ENCODE data around the gene NTM. TPM values are rescaled to one million over a fixed set of nuclear protein-coding genes. Genes with fewer than 3 reads are reported as not detected.

The NTM gene
- total and polyA plus RNA-seq, 10 donors, result 0.13 to 1.6 (median 0.67) TPM

DNA sequence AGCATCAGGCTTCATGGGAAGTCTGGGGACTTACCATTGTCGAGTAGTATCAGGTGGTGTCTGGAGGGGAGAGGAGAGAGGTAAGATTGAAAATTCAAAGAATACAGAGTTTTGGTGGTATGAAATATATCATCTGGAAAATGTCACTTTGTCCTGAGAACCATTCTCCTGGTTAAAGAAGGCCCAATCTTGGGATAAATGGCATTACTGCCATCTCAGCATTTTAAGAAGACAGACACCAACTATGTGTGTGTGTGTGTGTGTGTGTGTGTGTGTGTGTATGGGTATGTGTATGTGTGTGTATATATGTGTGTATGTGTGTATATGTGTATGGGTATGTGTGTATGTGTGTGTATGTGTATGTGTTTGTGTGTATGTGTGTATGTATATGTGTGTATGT is 673.3 kb downstream of the NTM start:
- H3K27ac ChIP-seq, result no peak overlapping the region
- H3K27me3 ChIP-seq (replicated peaks in 1 of 7), result no peaks in the 10 kb centered on the region
- peaks cover 0 to 9% (median 0%) of the 10 kb centered on the region in 6 donors for H3K4me1 ChIP-seq
- no peaks in the 10 kb centered on the region for H3K36me3 ChIP-seq
- no peak for DNase-seq
- TF ChIP-seq POLR2AphosphoS5 (IDR thresholded peaks at IDR 0.05) (no peak), POLR2A (IDR thresholded peaks at IDR 0.05) (no peak), CTCF (IDR thresholded peaks at IDR 0.05 in 8 of 11, conservative IDR thresholded peaks at IDR 0.05 in 3 of 11) (no peak)
- H3K4me3 ChIP-seq, result no peak overlapping the region
- no peaks in the 10 kb centered on the region for H3K9me3 ChIP-seq
- intact Hi-C loops (cut with DNase I; ENCODE audit: low total_unique reads), result no loop called here
- 73 to 87% (median 79%) methylated on average over 1 of the region's 1 CpG for WGBS, 5 donors

GRCh38 chr11:132045107-132045506 is 674.7 kb downstream of the NTM start:
- H3K4me3 ChIP-seq, result no peak overlapping the region
- 45 to 48% (median 47%) methylated on average over 3 of the region's 3 CpGs for WGBS, 5 donors
- no peaks in the 10 kb centered on the region for H3K9me3 ChIP-seq
- no peaks in the 10 kb centered on the region for H3K36me3 ChIP-seq
- no peak for TF ChIP-seq CTCF (IDR thresholded peaks at IDR 0.05 in 8 of 11, conservative IDR thresholded peaks at IDR 0.05 in 3 of 11)
- TF ChIP-seq POLR2AphosphoS5 (IDR thresholded peaks at IDR 0.05), result no peak
- TF ChIP-seq POLR2A (IDR thresholded peaks at IDR 0.05), result no peak
- no peak for DNase-seq
- H3K27me3 ChIP-seq (replicated peaks in 1 of 7), result no peaks in the 10 kb centered on the region
- no peak overlapping the region for H3K27ac ChIP-seq
- peaks cover 0 to 9% (median 0%) of the 10 kb centered on the region in 6 donors for H3K4me1 ChIP-seq
- intact Hi-C loops (cut with DNase I; ENCODE audit: low total_unique reads), result no loop called here

- intact Hi-C loops (cut with DNase I; ENCODE audit: low total_unique reads), result no loop called here
- Histone ChIP-seq H3K4me3 (no peak overlapping the region), H3K27me3 (replicated peaks in 1 of 7) (no peaks in the 10 kb centered on the region), H3K4me1 (peaks cover 0 to 9% (median 0%) of the 10 kb centered on the region in 6 donors), H3K9me3 (no peaks in the 10 kb centered on the region), H3K27ac (no peak overlapping the region), H3K36me3 (no peaks in the 10 kb centered on the region)
- no peak for DNase-seq
- TF ChIP-seq CTCF (IDR thresholded peaks at IDR 0.05 in 8 of 11, conservative IDR thresholded peaks at IDR 0.05 in 3 of 11) (no peak), POLR2AphosphoS5 (IDR thresholded peaks at IDR 0.05) (no peak), POLR2A (IDR thresholded peaks at IDR 0.05) (no peak)
- WGBS, 5 donors, result 77 to 93% (median 79%) methylated on average over 2 of the region's 2 CpGs
Observed at GRCh38 chr11:132046288-132046865, 676.0 kb downstream of the NTM start.

- Histone ChIP-seq H3K36me3 (no peaks in the 10 kb centered on the region), H3K27ac (no peak overlapping the region), H3K4me1 (peaks cover 0 to 9% (median 0%) of the 10 kb centered on the region in 6 donors), H3K27me3 (replicated peaks in 1 of 7) (no peaks in the 10 kb centered on the region), H3K4me3 (no peak overlapping the region), H3K9me3 (no peaks in the 10 kb centered on the region)
- TF ChIP-seq CTCF (IDR thresholded peaks at IDR 0.05 in 8 of 11, conservative IDR thresholded peaks at IDR 0.05 in 3 of 11) (no peak), POLR2AphosphoS5 (IDR thresholded peaks at IDR 0.05) (no peak), POLR2A (IDR thresholded peaks at IDR 0.05) (no peak)
- intact Hi-C loops (cut with DNase I; ENCODE audit: low total_unique reads), result no loop called here
- DNase-seq, result no peak
Observed at GRCh38 chr11:132047167-132047566, 676.8 kb downstream of the NTM start.

Data from spleen (tissue), 11 donors.